HepG2 (cell line): ENCODE results near the gene ZMIZ1. TPM values are rescaled to one million over a fixed set of nuclear protein-coding genes. Genes with fewer than 3 reads are reported as not detected.

ENCODE experiments used
- ATAC-seq: fragments of 200-7000 bp; cut with Tn5 transposase; 3 replicates; pipeline ENCODE4 v1.9.1; 2020; ENCODE audit warnings: mild to moderate bottlenecking, moderate library complexity
- BruUV-seq: library from RNA; stranded (reverse); fragments of 400-500 nt; replicated peaks from 2 replicates; lab custom pipeline; 2021; lab: Mats Ljungman, UMichigan
- CTCF ChIA-PET: fragments of 300-600 bp; formaldehyde crosslinking; extraction: SDS; loops from one replicate; lab custom pipeline; 2021; ENCODE audit warnings: low total read pairs, inconsistent platforms, low intra/inter-chr PET ratio; lab: Yijun Ruan, JAX
- POLR2A ChIA-PET: fragments of 350-600 bp; sonication (Branson Sonifier 250); formaldehyde crosslinking; loops from one replicate; lab custom pipeline; 2020; ENCODE audit warnings: antibody characterized with exemption, inconsistent platforms; lab: Yijun Ruan, JAX
- DNase-seq: peaks from one replicate; pipeline ENCODE4 v3.0.0-alpha.2; 2015; ENCODE audit warnings: low spot score
- FAIRE-seq: peaks from 3 replicates; lab custom pipeline; 2011; peaks lifted over from hg19 to GRCh38; lab: Jason Lieb, UNC
- H2AFZ ChIP-seq: one replicate; pipeline ENCODE4 v1.6.1; 2011; ENCODE audit warnings: low read length, inconsistent platforms
- H3K27ac ChIP-seq: fragments of 300-600 bp; 3 replicates; pipeline ENCODE4 v1.8.0; 2011; ENCODE audit warnings: mixed run types, mild to moderate bottlenecking, mixed read lengths, low read length, inconsistent platforms; ENCODE audit not compliant: insufficient read depth; ENCODE audit errors: extremely low read length
- H3K27me3 ChIP-seq, 2 experiments: fragments of 200-600 bp in 1 of 2; 2 replicates in 1 of 2; 3 replicates in 1 of 2; pipeline versions ENCODE4 v1.6.0 to v1.8.0; 2011; ENCODE audit warnings: low read length in 2 of 2, mild to moderate bottlenecking in 2 of 2, moderate library complexity in 2 of 2, inconsistent platforms in 1 of 2; ENCODE audit not compliant: insufficient read depth in 2 of 2, control insufficient read depth in 1 of 2
- H3K36me3 ChIP-seq, 2 experiments: fragments of 200-600 bp in 1 of 2; replicated peaks in 1 of 2; 2 replicates in 1 of 2; 3 replicates in 1 of 2; pipeline versions ENCODE4 v1.5.1 to v1.8.0; 2011; ENCODE audit warnings: low read length in 2 of 2, inconsistent platforms in 1 of 2; ENCODE audit not compliant: insufficient read depth in 2 of 2, control insufficient read depth in 1 of 2
- H3K4me1 ChIP-seq: 2 replicates; pipeline ENCODE4 v1.5.1; 2012; ENCODE audit warnings: low read length, inconsistent platforms; ENCODE audit not compliant: insufficient read depth
- H3K4me2 ChIP-seq: 2 replicates; pipeline ENCODE4 v1.6.0; 2011; ENCODE audit warnings: low read depth, low read length, inconsistent platforms
- H3K4me3 ChIP-seq, 3 experiments: fragments of 200-600 bp in 1 of 3; sonication (generic), shearing (Covaris generic) in 1 of 3; replicated peaks in 1 of 3; 2 replicates each; pipeline ENCODE4 v1.5.1; 2011 to 2016; ENCODE audit warnings: low read length in 3 of 3, inconsistent platforms in 2 of 3, low read depth in 2 of 3, mild to moderate bottlenecking in 2 of 3, control low read depth in 1 of 3, mixed read lengths in 1 of 3; ENCODE audit not compliant: insufficient read depth in 1 of 3
- H3K79me2 ChIP-seq: one replicate; pipeline ENCODE4 v1.6.1; 2011; ENCODE audit warnings: low read length, inconsistent platforms; ENCODE audit not compliant: insufficient read depth
- H3K9ac ChIP-seq: 2 replicates; pipeline ENCODE4 v1.6.0; 2011; ENCODE audit warnings: mild to moderate bottlenecking, low read depth, low read length, inconsistent platforms; ENCODE audit not compliant: insufficient read depth
- H3K9me3 ChIP-seq: 2 replicates; pipeline ENCODE4 v1.5.1; 2012; ENCODE audit warnings: mild to moderate bottlenecking, low read length
- H4K20me1 ChIP-seq: 2 replicates; pipeline ENCODE4 v1.6.0; 2011; ENCODE audit warnings: inconsistent platforms, mild to moderate bottlenecking, low read length, moderate library complexity; ENCODE audit not compliant: insufficient read depth
- ARHGAP35 ChIP-seq: sonication (generic); formaldehyde crosslinking; IDR thresholded peaks from 2 replicates; pipeline ENCODE4 v1.9.0; 2022; ENCODE audit warnings: mild to moderate bottlenecking, inconsistent platforms, moderate library complexity, missing genetic modification reagents, borderline replicate concordance
- CEBPG ChIP-seq: IDR thresholded peaks from 2 replicates; pipeline ENCODE4 v1.6.1; 2016
- HOXA9 ChIP-seq: sonication (generic); formaldehyde crosslinking; IDR thresholded peaks from 2 replicates; pipeline ENCODE4 v1.8.1; 2022; ENCODE audit warnings: missing genetic modification reagents, mild to moderate bottlenecking, moderate library complexity, borderline replicate concordance
- KMT2A ChIP-seq: sonication (generic); formaldehyde crosslinking; IDR thresholded peaks from 2 replicates; pipeline ENCODE4 v1.4.0; 2020; ENCODE audit warnings: missing genetic modification reagents
- SIX1 ChIP-seq: sonication (generic); formaldehyde crosslinking; IDR thresholded peaks from 2 replicates; pipeline ENCODE4 v1.4.0; 2020; ENCODE audit warnings: missing genetic modification reagents, borderline replicate concordance
- ZMYM2 ChIP-seq: sonication (generic); formaldehyde crosslinking; IDR thresholded peaks from 2 replicates; pipeline ENCODE4 v1.8.0; 2022; ENCODE audit warnings: mild to moderate bottlenecking, missing genetic modification reagents
- ZNF274 ChIP-seq: sonication (generic); formaldehyde crosslinking; IDR thresholded peaks from 2 replicates; pipeline ENCODE4 v1.5.1; 2020; ENCODE audit warnings: mild to moderate bottlenecking, missing genetic modification reagents
- ZNF34 ChIP-seq: sonication (generic); formaldehyde crosslinking; IDR thresholded peaks from 2 replicates; pipeline ENCODE4 v1.4.0; 2020; ENCODE audit warnings: mild to moderate bottlenecking, missing genetic modification reagents, borderline replicate concordance
- ZNF605 ChIP-seq: sonication (generic); formaldehyde crosslinking; IDR thresholded peaks from 2 replicates; pipeline ENCODE4 v1.8.0; 2022; ENCODE audit warnings: mild to moderate bottlenecking, missing genetic modification reagents
- ZNF629 ChIP-seq: sonication (generic); formaldehyde crosslinking; conservative IDR thresholded peaks from 2 replicates; pipeline ENCODE4 v1.5.0; 2020; ENCODE audit warnings: missing genetic modification reagents
- ZNF772 ChIP-seq: sonication (generic); formaldehyde crosslinking; IDR thresholded peaks from 2 replicates; pipeline ENCODE4 v1.5.0; 2020; ENCODE audit warnings: mild to moderate bottlenecking, missing genetic modification reagents
- ZNF773 ChIP-seq: sonication (generic); formaldehyde crosslinking; IDR thresholded peaks from 2 replicates; pipeline ENCODE4 v1.4.0; 2020; ENCODE audit warnings: missing genetic modification reagents, borderline replicate concordance
- ZNF775 ChIP-seq: sonication (generic); formaldehyde crosslinking; IDR thresholded peaks from 2 replicates; pipeline ENCODE4 v1.4.0; 2020; ENCODE audit warnings: missing genetic modification reagents, mild to moderate bottlenecking, moderate library complexity, borderline replicate concordance
- WGBS: methylation state at CpG from one replicate; pipeline ENCODE4 v1.1.6; 2017; ENCODE audit warnings: low lambda C conversion rate; 5-methylcytosine and 5-hydroxymethylcytosine counted together
- in situ Hi-C: cut with HindIII; loops from 2 replicates; pipeline ENCODE4 v1.10.0; 2017; ENCODE audit warnings: low pct_unique_long_range_greater_than_20kb; ENCODE audit not compliant: extremely low pct_ligation_motif_present
- intact Hi-C: fragments of 100-400 bp; cut with micrococcal nuclease; formaldehyde crosslinking; loops from one replicate; pipeline ENCODE4 v1.10.0; 2022; ENCODE audit not compliant: unreplicated experiment
- polyA plus RNA-seq, 8 experiments: library from polyadenylated mRNA; depleted of rRNA in 3 of 8; stranded (reverse) in 7 of 8; unstranded in 1 of 8; fragments of >200 nt; fragmentation: Illumina TruSeq in 4 of 8; extraction: Trizol in 4 of 8; gene quantifications; 2 replicates each; pipeline versions ENCODE4 v1.2.1 to v1.2.3, GENCODE V29; 2011 to 2016; ENCODE audit warnings: low read depth in 4 of 8, missing spikeins in 1 of 8, mixed read lengths in 1 of 8; ENCODE audit not compliant: insufficient read depth in 1 of 8
- total RNA-seq, 5 experiments: library from RNA; depleted of rRNA; stranded (reverse); fragments of >200 nt; fragmentation: Illumina TruSeq; extraction: Trizol; gene quantifications; 2 replicates each; pipeline ENCODE4 v1.2.3, GENCODE V29; 2016; ENCODE audit warnings: low read depth in 1 of 5
- TF ChIP-seq, protein P1 (sequence below), 2 experiments: sonication (generic) in 1 of 2; formaldehyde crosslinking in 1 of 2; IDR thresholded peaks; 2 replicates each; pipeline versions ENCODE4 v1.5.1 to v1.6.1; 2011 to 2020; ENCODE audit warnings: borderline replicate concordance in 1 of 2, low read depth in 1 of 2, low read length in 1 of 2, mild to moderate bottlenecking in 1 of 2, missing genetic modification reagents in 1 of 2, moderate library complexity in 1 of 2

ZMIZ1 gene
- total and polyA plus RNA-seq, 2 of the 13 experiments (the other 11 are each of a cell fraction or from before 2014, with no cell fraction given): 5.3 to 10.2 TPM

DNA sequence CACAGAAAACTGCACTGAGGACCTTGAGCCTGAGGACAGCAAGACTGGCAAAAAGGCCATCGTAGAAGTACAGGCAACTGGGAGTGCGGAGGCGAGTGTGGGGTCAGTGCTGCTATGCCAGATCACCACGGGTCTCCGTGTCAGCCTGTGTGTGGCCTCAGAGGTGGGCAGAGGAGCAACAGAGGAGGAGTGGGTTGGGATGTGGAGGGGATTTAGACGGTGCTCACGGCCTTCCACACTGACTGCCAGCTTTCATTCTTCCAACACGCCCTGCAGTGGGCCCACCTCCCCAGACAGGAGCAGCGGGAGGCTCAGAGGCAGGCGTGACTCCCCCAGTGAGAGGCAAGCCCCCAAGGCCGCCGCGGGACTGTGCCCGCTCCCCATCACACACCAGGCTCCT, 17.0 kb upstream of the ZMIZ1 start:
- Histone ChIP-seq H4K20me1 (no peaks in the 10 kb centered on the region), H3K79me2 (no peaks in the 10 kb centered on the region), H3K4me2 (peak overlapping the region; percentile 34), H3K4me1 (peaks cover 85% of the 10 kb centered on the region), H3K27ac (no peak overlapping the region), H3K9me3 (no peaks in the 10 kb centered on the region), H2AFZ (no peak overlapping the region), H3K9ac (no peak overlapping the region), H3K4me3 (peak overlapping the region in 1 of 3 experiments; percentile 9; a peak in 1 of 6 replicates), H3K36me3 (no peaks in the 10 kb centered on the region), H3K27me3 (peaks cover 0 to 3% of the 10 kb centered on the region in 2 experiments; a peak in 3 of 5 replicates)
- in situ Hi-C loops: loop anchor here (5.0 kb wide), 1 partner anchor 74 kb away; no protein-coding TSS in a partner anchor
- no TSS peak for BruUV-seq
- FAIRE-seq (no peak), ATAC-seq (no peak), DNase-seq (no peak)
- 50% methylated on average over 14 of the region's 14 CpGs for WGBS
- ChIA-PET CTCF (interaction anchor here (1.0 kb wide), 1 partner anchor 145 kb away, joined by 3 read pairs; no protein-coding TSS in a partner anchor), POLR2A (interaction anchor here (0.7 to 1.8 kb wide), 6 partner anchors 9 to 79 kb away, joined by 3 to 10 read pairs (median 3); no protein-coding TSS in a partner anchor)
- intact Hi-C loops: loop anchor here (10.0 kb wide), 1 partner anchor 277 kb away; no protein-coding TSS in a partner anchor
- TF ChIP-seq ZNF773 (CRISPR knock-in tag) (no peak), ZNF34 (CRISPR knock-in tag) (no peak), ARHGAP35 (CRISPR knock-in tag) (no peak), HOXA9 (CRISPR knock-in tag) (no peak), ZNF775 (CRISPR knock-in tag) (no peak), ZNF772 (CRISPR knock-in tag) (no peak), ZNF629 (CRISPR knock-in tag) (no peak), KMT2A (no peak), ZNF274 (CRISPR knock-in tag) (no peak), ZMYM2 (no peak), ZNF605 (no peak), CEBPG (no peak), SIX1 (no peak)
- TF ChIP-seq, protein P1, sequence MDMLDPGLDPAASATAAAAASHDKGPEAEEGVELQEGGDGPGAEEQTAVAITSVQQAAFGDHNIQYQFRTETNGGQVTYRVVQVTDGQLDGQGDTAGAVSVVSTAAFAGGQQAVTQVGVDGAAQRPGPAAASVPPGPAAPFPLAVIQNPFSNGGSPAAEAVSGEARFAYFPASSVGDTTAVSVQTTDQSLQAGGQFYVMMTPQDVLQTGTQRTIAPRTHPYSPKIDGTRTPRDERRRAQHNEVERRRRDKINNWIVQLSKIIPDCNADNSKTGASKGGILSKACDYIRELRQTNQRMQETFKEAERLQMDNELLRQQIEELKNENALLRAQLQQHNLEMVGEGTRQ (IDR thresholded peaks at IDR 0.05; ENCODE audit: low read depth, low read length): no peak
- TF ChIP-seq, protein P1 (CRISPR knock-in tag; IDR thresholded peaks at IDR 0.05; ENCODE audit: borderline replicate concordance): no peak
